Transverse colon (tissue), 4 donors: Measurements from ENCODE around the gene LYZL6. TPM values are rescaled to one million over a fixed set of nuclear protein-coding genes. Genes with fewer than 3 reads are reported as not detected.

Experiments
- DNase-seq: peaks from one replicate; pipeline ENCODE4 v3.0.0-alpha.2; 2019
- H3K27ac ChIP-seq, 4 donors: fragments of 200-600 bp; sonication (generic); 2 replicates each; pipeline ENCODE4 v1.5.1; 2016 to 2018; ENCODE audit warnings: inconsistent platforms in 4 of 4
- H3K27me3 ChIP-seq: fragments of 200-600 bp; sonication (generic); 2 replicates; pipeline ENCODE4 v1.5.1; 2017; ENCODE audit warnings: inconsistent platforms
- H3K36me3 ChIP-seq, 4 donors: fragments of 200-600 bp; sonication (generic); 2 replicates each; pipeline ENCODE4 v1.5.1; 2017 to 2019; ENCODE audit warnings: inconsistent platforms in 4 of 4
- H3K4me1 ChIP-seq, 4 donors: fragments of 200-600 bp; sonication (generic); 2 replicates each; pipeline ENCODE4 v1.5.1; 2017 to 2020; ENCODE audit warnings: inconsistent platforms in 4 of 4
- H3K4me3 ChIP-seq, 4 donors: fragments of 200-600 bp; sonication (generic); 1 replicate in 1 of 4; 2 replicates in 3 of 4; pipeline versions ENCODE4 v1.5.1 to v1.6.1; 2017 to 2019; ENCODE audit warnings: inconsistent platforms in 4 of 4
- H3K9me3 ChIP-seq, 2 donors: fragments of 200-600 bp; sonication (generic); 2 replicates each; pipeline ENCODE4 v1.5.1; 2017 to 2019; ENCODE audit warnings: inconsistent platforms in 2 of 2
- EP300 ChIP-seq: sonication (generic); formaldehyde crosslinking; IDR thresholded peaks from one replicate; pipeline ENCODE4 v1.6.1; 2017; ENCODE audit warnings: antibody characterized with exemption, low read depth
- POLR2A ChIP-seq: fragments of 450-650 bp; IDR thresholded peaks from one replicate; pipeline ENCODE4 v1.6.1; 2016; ENCODE audit warnings: antibody characterized with exemption, mild to moderate bottlenecking, moderate library complexity
- POLR2AphosphoS5 ChIP-seq, 3 donors: sonication (generic); formaldehyde crosslinking; IDR thresholded peaks; one replicate each; pipeline ENCODE4 v1.6.1; 2016; ENCODE audit warnings: antibody characterized with exemption in 3 of 3
- WGBS, 2 donors: methylation state at CpG; one replicate each; pipeline ENCODE4 v1.1.5; 2018; ENCODE audit warnings: low coverage in 1 of 2; 5-methylcytosine and 5-hydroxymethylcytosine counted together
- in situ Hi-C, 4 donors: fragments of 200-750 bp; cut with MboI; loops; one replicate each; pipeline versions ENCODE4 v1.15.0 to v1.15.1; 2017; ENCODE audit warnings: low sequenced_read_pairs in 3 of 4, low pct_ligation_motif_present in 1 of 4, low pct_unique_long_range_greater_than_20kb in 1 of 4
- intact Hi-C: fragments of 100-400 bp; cut with DNase I; formaldehyde crosslinking; loops from one replicate; pipeline ENCODE4 v1.15.1; 2023; ENCODE audit warnings: low total_unique reads
- total RNA-seq, 4 donors: library from RNA; depleted of rRNA; stranded (reverse); fragments of >200 nt; gene quantifications; one replicate each; pipeline ENCODE4 v1.1.0, GENCODE V29; 2016
- TF ChIP-seq, protein P1 (sequence below), 5 experiments: fragments of 200-600 bp in 3 of 5; fragments of 450-650 bp in 2 of 5; sonication (generic) in 3 of 5; IDR thresholded peaks; 1 replicate in 2 of 5; 2 replicates in 3 of 5; pipeline ENCODE4 v1.5.1; 2016 to 2017; ENCODE audit warnings: antibody characterized with exemption in 5 of 5, inconsistent platforms in 3 of 5, mild to moderate bottlenecking in 2 of 5, moderate library complexity in 1 of 5

Gene LYZL6
- total RNA-seq, 4 donors from 2014 or later, result not detected

- in situ Hi-C loops (no loop called here), intact Hi-C loops (no loop called here)
- Histone ChIP-seq H3K36me3 (no peaks in the 10 kb centered on the region), H3K4me3 (no peak overlapping the region), H3K9me3 (no peaks in the 10 kb centered on the region), H3K4me1 (no peaks in the 10 kb centered on the region), H3K27me3 (no peaks in the 10 kb centered on the region), H3K27ac (no peak overlapping the region)
- DNase-seq, result no peak
- TF ChIP-seq POLR2A, result no peak
- no peak for TF ChIP-seq POLR2AphosphoS5 (IDR thresholded peaks at IDR 0.05)
- TF ChIP-seq, protein P1, sequence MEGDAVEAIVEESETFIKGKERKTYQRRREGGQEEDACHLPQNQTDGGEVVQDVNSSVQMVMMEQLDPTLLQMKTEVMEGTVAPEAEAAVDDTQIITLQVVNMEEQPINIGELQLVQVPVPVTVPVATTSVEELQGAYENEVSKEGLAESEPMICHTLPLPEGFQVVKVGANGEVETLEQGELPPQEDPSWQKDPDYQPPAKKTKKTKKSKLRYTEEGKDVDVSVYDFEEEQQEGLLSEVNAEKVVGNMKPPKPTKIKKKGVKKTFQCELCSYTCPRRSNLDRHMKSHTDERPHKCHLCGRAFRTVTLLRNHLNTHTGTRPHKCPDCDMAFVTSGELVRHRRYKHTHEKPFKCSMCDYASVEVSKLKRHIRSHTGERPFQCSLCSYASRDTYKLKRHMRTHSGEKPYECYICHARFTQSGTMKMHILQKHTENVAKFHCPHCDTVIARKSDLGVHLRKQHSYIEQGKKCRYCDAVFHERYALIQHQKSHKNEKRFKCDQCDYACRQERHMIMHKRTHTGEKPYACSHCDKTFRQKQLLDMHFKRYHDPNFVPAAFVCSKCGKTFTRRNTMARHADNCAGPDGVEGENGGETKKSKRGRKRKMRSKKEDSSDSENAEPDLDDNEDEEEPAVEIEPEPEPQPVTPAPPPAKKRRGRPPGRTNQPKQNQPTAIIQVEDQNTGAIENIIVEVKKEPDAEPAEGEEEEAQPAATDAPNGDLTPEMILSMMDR (IDR thresholded peaks at IDR 0.05), result no peak
- TF ChIP-seq EP300, result no peak
- 63% methylated on average over 3 of the region's 3 CpGs; no CpG with 5 or more reads in 1 of the 2 donors for WGBS, 2 donors
Measured at GRCh38 chr17:35906926-35907637, 36.4 kb downstream of the LYZL6 start.

DNA sequence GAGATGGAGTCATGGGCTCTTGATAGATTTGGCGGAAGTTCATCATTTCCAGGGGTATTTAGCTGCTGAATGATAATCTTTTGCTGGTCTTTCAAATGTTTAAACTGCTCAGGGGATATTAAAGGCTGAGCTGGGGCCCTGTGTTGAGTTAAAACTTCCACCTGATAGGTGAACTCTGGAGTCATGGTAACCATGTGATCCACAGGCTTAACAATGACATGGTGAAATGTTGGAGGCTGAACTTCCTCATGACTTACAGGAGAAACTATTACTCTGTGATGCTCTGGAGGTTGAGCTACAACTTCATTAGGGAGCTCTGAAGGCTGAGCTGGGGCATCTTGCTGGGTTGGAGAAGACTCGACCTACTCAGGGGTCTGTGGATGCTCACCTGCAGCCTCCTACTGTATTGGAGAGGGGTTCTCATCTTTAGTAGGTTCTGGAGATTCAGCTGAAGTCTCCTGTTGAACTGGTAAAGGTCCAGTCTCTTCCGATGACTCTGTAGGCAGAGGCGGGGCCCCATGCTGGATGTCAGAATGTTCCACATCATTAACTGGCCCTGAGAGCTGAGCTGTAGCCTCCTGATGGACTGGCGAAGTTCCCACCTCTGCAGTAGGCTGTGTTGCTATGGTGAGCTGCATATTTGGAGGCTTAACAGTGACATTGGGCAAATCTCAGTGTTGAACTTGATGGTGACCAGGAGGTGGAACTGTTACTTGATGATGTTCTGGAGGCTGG is 37.2 kb downstream of the LYZL6 start:
- no peaks in the 10 kb centered on the region for H3K36me3 ChIP-seq
- H3K27me3 ChIP-seq, result no peaks in the 10 kb centered on the region
- H3K27ac ChIP-seq, result no peak overlapping the region
- in situ Hi-C loops (no loop called here), intact Hi-C loops (no loop called here)
- 93 to 100% methylated on average over 1 to 5 of the region's 5 CpGs for WGBS, 2 donors
- no peak overlapping the region for H3K4me3 ChIP-seq
- no peaks in the 10 kb centered on the region for H3K4me1 ChIP-seq
- TF ChIP-seq EP300 (no peak), POLR2A (no peak), POLR2AphosphoS5 (IDR thresholded peaks at IDR 0.05) (no peak)
- TF ChIP-seq, protein P1 (IDR thresholded peaks at IDR 0.05), result no peak
- DNase-seq, result no peak
- no peaks in the 10 kb centered on the region for H3K9me3 ChIP-seq

GRCh38 chr17:35903451-35903850 is 40.1 kb downstream of the LYZL6 start:
- Histone ChIP-seq H3K4me3 (no peak overlapping the region), H3K27me3 (no peaks in the 10 kb centered on the region), H3K27ac (no peak overlapping the region), H3K36me3 (no peaks in the 10 kb centered on the region), H3K4me1 (no peaks in the 10 kb centered on the region), H3K9me3 (no peaks in the 10 kb centered on the region)
- in situ Hi-C loops (no loop called here), intact Hi-C loops (no loop called here)
- no peak for TF ChIP-seq EP300
- TF ChIP-seq POLR2A, result no peak
- TF ChIP-seq, protein P1 (IDR thresholded peaks at IDR 0.05), result no peak
- no peak for TF ChIP-seq POLR2AphosphoS5 (IDR thresholded peaks at IDR 0.05)
- 82 to 89% methylated on average over 5 of the region's 5 CpGs for WGBS, 2 donors
- DNase-seq, result no peak

- Histone ChIP-seq H3K4me3 (no peak overlapping the region), H3K27ac (no peak overlapping the region)
- intact Hi-C loops, result no loop called here
Measured at GRCh38 chr17:35901631-35902175, 41.8 kb downstream of the LYZL6 start.

More at GRCh38 chr17:35901631-35902175, 41.8 kb downstream of the LYZL6 start:
- no peak for TF ChIP-seq POLR2AphosphoS5 (IDR thresholded peaks at IDR 0.05)
- TF ChIP-seq, protein P1 (IDR thresholded peaks at IDR 0.05), result no peak
- no peak for TF ChIP-seq EP300
- no peak for TF ChIP-seq POLR2A
- Histone ChIP-seq H3K9me3 (no peaks in the 10 kb centered on the region), H3K27me3 (no peaks in the 10 kb centered on the region), H3K4me1 (no peaks in the 10 kb centered on the region), H3K36me3 (no peaks in the 10 kb centered on the region)
- in situ Hi-C loops, result no loop called here
- WGBS, 2 donors, result 87 to 100% methylated on average over 6 to 9 of the region's 9 CpGs
- no peak for DNase-seq
